Hematopoietic multipotent progenitor cell treated with erythropoietin and hydrocortisone succinate and interleukin-3 and kit ligand, for 15 days (in vitro differentiated cells): ENCODE data around the gene SPPL3.
"Not testable (repeated sequence)": the region's sequence is repeated elsewhere in the genome, so short reads cannot be mapped to it uniquely, and the experiment has no call there.

ENCODE experiments used
- DNase-seq: peaks from one replicate; pipeline ENCODE4 v3.0.0-alpha.2; 2015; ENCODE audit warnings: low spot score

SPPL3 gene

GRCh38 chr12:120904197-120904773 is at the start of gene SPPL3:
TSS of gene SPPL3 (minus strand) at chr12:120904358. CDS start at chr12:120903867, 491 bp downstream.
- DNase-seq, result peak; percentile 94

- DNase-seq, result no peak
Observed at GRCh38 chr12:120950807-120951206, 46.6 kb upstream of the SPPL3 start.

GRCh38 chr12:120950260-120950799 is 46.2 kb upstream of the SPPL3 start:
- DNase-seq, result not testable (repeated sequence)

GRCh38 chr12:120945516-120945915 is 41.4 kb upstream of the SPPL3 start:
- DNase-seq, result not testable (repeated sequence)

- DNase-seq, result peak; percentile 46
Observed at GRCh38 chr12:120944645-120945217, 40.6 kb upstream of the SPPL3 start.

- no peak for DNase-seq
Observed at GRCh38 chr12:120943482-120943881, 39.3 kb upstream of the SPPL3 start.

GRCh38 chr12:120941846-120942405 is 37.8 kb upstream of the SPPL3 start:
- no peak for DNase-seq

- no peak for DNase-seq
Observed at GRCh38 chr12:120941412-120941811, 37.3 kb upstream of the SPPL3 start.

GRCh38 chr12:120940799-120941198 is 36.6 kb upstream of the SPPL3 start:
- DNase-seq, result no peak

GRCh38 chr12:120940006-120940405 is 35.8 kb upstream of the SPPL3 start:
- no peak for DNase-seq

- no peak for DNase-seq
Observed at GRCh38 chr12:120939523-120939922, 35.4 kb upstream of the SPPL3 start.

GRCh38 chr12:120938496-120938895 is 34.3 kb upstream of the SPPL3 start:
- no peak for DNase-seq

- DNase-seq, result no peak
Observed at GRCh38 chr12:120936197-120936596, 32.0 kb upstream of the SPPL3 start.

- no peak for DNase-seq
Observed at GRCh38 chr12:120933786-120934185, 29.6 kb upstream of the SPPL3 start.

- no peak for DNase-seq
Observed at GRCh38 chr12:120932956-120933526, 28.9 kb upstream of the SPPL3 start.

- DNase-seq, result no peak
Observed at GRCh38 chr12:120932058-120932457, 27.9 kb upstream of the SPPL3 start.

GRCh38 chr12:120930032-120930431 is 25.9 kb upstream of the SPPL3 start:
- DNase-seq, result no peak

- no peak for DNase-seq
Observed at GRCh38 chr12:120928864-120929652, 24.9 kb upstream of the SPPL3 start.

GRCh38 chr12:120925740-120926563 is 21.8 kb upstream of the SPPL3 start:
- no peak for DNase-seq

- DNase-seq, result no peak
Observed at GRCh38 chr12:120922279-120922678, 18.1 kb upstream of the SPPL3 start.

- peak; percentile 21 for DNase-seq
Observed at GRCh38 chr12:120921637-120922036, 17.5 kb upstream of the SPPL3 start.
